ENCODE measurements around the gene NXPH4.

The NXPH4 gene

DNA sequence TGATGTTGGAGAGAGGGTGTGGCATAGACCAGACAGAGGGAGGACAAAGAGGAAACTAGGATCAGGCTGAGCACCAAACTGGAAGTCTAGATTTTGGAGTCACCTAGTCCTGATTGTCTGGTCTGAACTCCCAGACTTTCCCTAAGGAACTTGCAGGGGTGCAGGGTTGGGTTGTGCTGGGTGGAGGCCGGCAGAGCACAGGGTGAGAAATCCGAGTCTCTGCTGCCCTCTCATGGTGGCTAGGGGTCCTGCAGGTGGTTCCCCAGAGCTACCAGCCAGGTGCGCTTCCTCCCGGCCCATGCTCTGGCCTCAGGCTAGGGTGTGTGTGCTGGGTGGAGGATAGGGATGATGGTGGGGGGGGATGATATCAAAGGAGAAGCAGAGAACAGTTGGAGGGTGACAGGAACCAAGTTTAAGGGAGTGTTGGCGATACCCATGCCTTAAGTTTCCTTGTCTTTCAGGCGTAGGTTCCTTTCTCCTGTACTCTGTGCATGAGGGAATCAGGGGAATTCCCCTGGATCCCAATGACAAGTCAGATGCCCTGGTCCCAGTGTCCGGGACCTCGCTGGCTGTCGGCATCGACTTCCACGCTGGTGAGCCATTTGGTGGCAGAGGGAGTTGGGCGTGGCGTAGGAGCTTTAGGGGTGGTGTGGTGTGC is 33.5 kb upstream of the NXPH4 start:
- Histone ChIP-seq H3K27me3 (ENCODE audit: control insufficient read depth in 2 of 2, insufficient read depth in 2 of 2, low read length in 2 of 2) (no peaks in the 10 kb centered on the region), H3K27ac (ENCODE audit: low read depth in 2 of 2, low read length in 2 of 2) (no peak overlapping the region), H3K9me3 (ENCODE audit: control insufficient read depth in 2 of 2, low read length in 2 of 2) (no peaks in the 10 kb centered on the region), H3K4me3 (ENCODE audit: low read length in 2 of 2) (no peak overlapping the region), H3K4me1 (ENCODE audit: control insufficient read depth in 2 of 2, insufficient read depth in 2 of 2, low read length in 2 of 2) (no peaks in the 10 kb centered on the region), H3K36me3 (ENCODE audit: control insufficient read depth in 2 of 2, insufficient read depth in 2 of 2, low read length in 2 of 2) (peaks cover 76 to 81% of the 10 kb centered on the region in 2 donors), H3K9ac (ENCODE audit: low read depth in 1 of 2, low read length in 2 of 2) (no peak overlapping the region)

DNA sequence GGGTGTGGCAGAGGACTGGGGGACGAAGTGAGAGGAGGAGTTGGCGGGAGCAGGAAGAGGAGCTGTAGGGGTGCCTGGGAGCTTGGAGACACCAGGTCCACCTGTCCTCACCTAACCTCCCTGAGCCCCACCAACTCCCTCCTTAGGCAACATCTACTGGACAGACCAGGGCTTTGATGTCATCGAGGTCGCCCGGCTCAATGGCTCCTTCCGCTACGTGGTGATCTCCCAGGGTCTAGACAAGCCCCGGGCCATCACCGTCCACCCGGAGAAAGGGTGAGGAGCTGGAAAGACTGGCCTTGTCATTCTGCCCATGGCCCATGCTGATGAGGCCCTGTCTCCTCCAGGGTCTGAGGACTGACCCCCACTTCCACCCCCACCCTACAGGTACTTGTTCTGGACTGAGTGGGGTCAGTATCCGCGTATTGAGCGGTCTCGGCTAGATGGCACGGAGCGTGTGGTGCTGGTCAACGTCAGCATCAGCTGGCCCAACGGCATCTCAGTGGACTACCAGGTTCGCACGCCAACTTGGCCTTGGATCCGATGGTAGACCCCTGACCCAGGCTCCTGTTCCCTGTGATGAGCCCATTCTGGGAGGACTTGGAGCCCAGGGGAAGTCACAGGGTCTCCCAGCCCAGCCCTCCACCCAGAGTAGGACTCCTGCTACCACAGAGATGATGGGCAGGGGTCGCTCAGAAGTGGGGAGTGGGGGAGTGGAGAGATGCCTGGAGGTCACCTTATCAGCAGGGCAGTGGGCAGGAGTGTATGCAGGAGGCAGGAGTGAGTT is 32.5 kb upstream of the NXPH4 start:
- peaks cover 72 to 79% of the 10 kb centered on the region in 2 donors for H3K36me3 ChIP-seq (ENCODE audit: control insufficient read depth in 2 of 2, insufficient read depth in 2 of 2, low read length in 2 of 2)
- no peaks in the 10 kb centered on the region for H3K27me3 ChIP-seq (ENCODE audit: control insufficient read depth in 2 of 2, insufficient read depth in 2 of 2, low read length in 2 of 2)
- H3K9ac ChIP-seq (ENCODE audit: low read depth in 1 of 2, low read length in 2 of 2): no peak overlapping the region
- no peaks in the 10 kb centered on the region for H3K4me1 ChIP-seq (ENCODE audit: control insufficient read depth in 2 of 2, insufficient read depth in 2 of 2, low read length in 2 of 2)
- no peak overlapping the region for H3K4me3 ChIP-seq (ENCODE audit: low read length in 2 of 2)
- H3K27ac ChIP-seq (ENCODE audit: low read depth in 2 of 2, low read length in 2 of 2): no peak overlapping the region
- H3K9me3 ChIP-seq (ENCODE audit: control insufficient read depth in 2 of 2, low read length in 2 of 2): no peaks in the 10 kb centered on the region

DNA sequence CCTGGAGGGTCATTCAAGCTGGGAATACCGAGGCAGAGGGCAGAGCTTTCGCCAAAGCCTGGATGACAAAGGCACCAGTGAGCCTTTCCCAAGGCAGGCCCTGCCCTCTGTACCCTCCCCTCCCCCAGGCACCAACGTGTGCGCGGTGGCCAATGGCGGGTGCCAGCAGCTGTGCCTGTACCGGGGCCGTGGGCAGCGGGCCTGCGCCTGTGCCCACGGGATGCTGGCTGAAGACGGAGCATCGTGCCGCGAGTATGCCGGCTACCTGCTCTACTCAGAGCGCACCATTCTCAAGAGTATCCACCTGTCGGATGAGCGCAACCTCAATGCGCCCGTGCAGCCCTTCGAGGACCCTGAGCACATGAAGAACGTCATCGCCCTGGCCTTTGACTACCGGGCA is 31.2 kb upstream of the NXPH4 start:
- H3K27ac ChIP-seq (ENCODE audit: low read depth in 2 of 2, low read length in 2 of 2): no peak overlapping the region
- H3K36me3 ChIP-seq (ENCODE audit: control insufficient read depth in 2 of 2, insufficient read depth in 2 of 2, low read length in 2 of 2): peaks cover 70 to 78% of the 10 kb centered on the region in 2 donors
- no peaks in the 10 kb centered on the region for H3K9me3 ChIP-seq (ENCODE audit: control insufficient read depth in 2 of 2, low read length in 2 of 2)

DNA sequence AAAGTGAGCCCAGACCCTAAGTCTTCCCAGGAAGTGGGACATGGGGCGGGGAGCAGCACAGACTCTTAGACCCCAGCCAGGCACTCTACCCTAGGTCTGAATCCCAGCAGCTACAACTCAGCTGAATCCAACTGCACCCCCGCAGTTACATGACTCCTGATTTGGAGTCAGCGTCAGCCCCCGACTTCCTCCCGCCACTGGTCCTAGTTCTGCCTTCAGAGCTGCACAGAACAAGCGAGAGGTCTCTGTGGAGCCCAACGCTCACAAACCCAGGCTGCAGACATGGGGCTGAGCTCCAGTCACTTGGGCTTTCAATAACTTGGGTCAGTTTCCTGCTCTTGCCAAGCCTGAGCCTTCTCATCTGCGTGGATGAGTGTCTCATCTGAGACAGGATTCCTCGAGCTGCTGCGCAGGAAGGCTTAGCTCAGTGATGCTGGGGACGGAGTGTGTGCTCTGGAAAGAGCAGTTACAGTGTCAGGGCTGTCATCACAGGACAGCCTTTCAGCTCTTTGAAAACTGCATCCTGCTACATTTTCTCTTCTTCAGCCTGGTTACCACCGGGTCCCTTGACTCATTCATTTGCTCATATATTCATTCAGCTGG is 30.6 kb upstream of the NXPH4 start:
- Histone ChIP-seq H3K27me3 (ENCODE audit: control insufficient read depth in 2 of 2, insufficient read depth in 2 of 2, low read length in 2 of 2) (no peaks in the 10 kb centered on the region), H3K4me1 (ENCODE audit: control insufficient read depth in 2 of 2, insufficient read depth in 2 of 2, low read length in 2 of 2) (no peaks in the 10 kb centered on the region), H3K4me3 (ENCODE audit: low read length in 2 of 2) (no peak overlapping the region), H3K36me3 (ENCODE audit: control insufficient read depth in 2 of 2, insufficient read depth in 2 of 2, low read length in 2 of 2) (peaks cover 70 to 78% of the 10 kb centered on the region in 2 donors), H3K9ac (ENCODE audit: low read depth in 1 of 2, low read length in 2 of 2) (no peak overlapping the region), H3K9me3 (ENCODE audit: control insufficient read depth in 2 of 2, low read length in 2 of 2) (no peaks in the 10 kb centered on the region), H3K27ac (ENCODE audit: low read depth in 2 of 2, low read length in 2 of 2) (no peak overlapping the region)

More for the DNA sequence above, 31.2 kb upstream of the NXPH4 start:
- Histone ChIP-seq H3K4me1 (ENCODE audit: control insufficient read depth in 2 of 2, insufficient read depth in 2 of 2, low read length in 2 of 2) (no peaks in the 10 kb centered on the region), H3K27me3 (ENCODE audit: control insufficient read depth in 2 of 2, insufficient read depth in 2 of 2, low read length in 2 of 2) (no peaks in the 10 kb centered on the region), H3K9ac (ENCODE audit: low read depth in 1 of 2, low read length in 2 of 2) (no peak overlapping the region), H3K4me3 (ENCODE audit: low read length in 2 of 2) (no peak overlapping the region)

DNA sequence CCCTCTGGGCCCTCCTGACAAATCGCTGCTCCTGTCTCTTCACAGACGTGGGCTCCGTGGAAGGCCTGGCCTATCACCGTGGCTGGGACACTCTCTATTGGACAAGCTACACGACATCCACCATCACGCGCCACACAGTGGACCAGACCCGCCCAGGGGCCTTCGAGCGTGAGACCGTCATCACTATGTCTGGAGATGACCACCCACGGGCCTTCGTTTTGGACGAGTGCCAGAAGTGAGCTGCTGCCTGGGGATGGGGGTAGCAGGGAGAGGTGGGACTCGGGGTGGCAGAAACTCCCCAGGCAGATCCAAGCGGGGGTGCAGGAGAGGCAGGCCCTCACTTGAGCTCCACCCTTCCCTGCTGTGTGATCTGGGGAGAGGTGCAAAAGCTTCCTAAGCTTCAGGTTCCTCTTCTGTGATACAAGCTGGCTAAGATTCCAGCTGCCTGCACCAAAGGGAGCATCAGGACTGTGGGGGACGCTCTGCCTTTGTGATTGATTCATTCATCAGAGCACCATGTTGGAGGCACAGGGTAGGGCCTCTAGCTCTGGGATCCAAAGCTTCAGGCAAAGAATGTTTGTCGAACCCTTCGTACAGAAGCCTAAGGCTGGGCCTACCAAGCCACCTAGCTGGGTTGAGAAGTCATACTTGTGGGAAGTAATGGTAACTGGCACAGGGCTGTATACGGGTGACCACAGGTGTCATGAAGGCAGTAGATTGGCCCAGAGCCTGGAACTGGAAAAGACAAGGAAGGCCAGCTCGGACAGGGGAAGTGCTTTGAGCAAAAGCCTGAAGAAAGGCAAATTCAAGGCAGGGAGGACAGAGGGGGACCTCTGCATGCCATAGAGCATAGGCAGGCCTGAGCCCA is 29.1 kb upstream of the NXPH4 start:
- H3K36me3 ChIP-seq (ENCODE audit: control insufficient read depth in 2 of 2, insufficient read depth in 2 of 2, low read length in 2 of 2): peaks cover 74 to 84% of the 10 kb centered on the region in 2 donors

DNA sequence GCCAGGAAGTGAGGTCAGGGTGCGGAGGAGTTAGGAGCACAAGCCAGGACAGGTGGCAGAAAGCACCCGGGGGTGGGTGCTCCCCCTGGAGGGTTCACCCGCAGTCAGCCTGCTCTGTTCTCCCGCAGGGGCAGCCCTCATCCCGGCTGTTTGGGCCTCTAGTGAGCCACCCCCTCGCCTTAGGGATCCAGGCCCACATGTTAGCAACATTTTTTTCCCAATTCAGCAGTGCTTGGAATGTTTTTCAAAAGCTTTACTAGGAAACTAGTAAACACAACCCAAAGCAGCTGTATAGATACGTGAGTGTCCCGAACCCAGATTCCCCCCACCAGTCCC is 28.5 kb upstream of the NXPH4 start:
- peaks cover 80 to 89% of the 10 kb centered on the region in 2 donors for H3K36me3 ChIP-seq (ENCODE audit: control insufficient read depth in 2 of 2, insufficient read depth in 2 of 2, low read length in 2 of 2)
- H3K9me3 ChIP-seq (ENCODE audit: control insufficient read depth in 2 of 2, low read length in 2 of 2): no peaks in the 10 kb centered on the region
- H3K4me1 ChIP-seq (ENCODE audit: control insufficient read depth in 2 of 2, insufficient read depth in 2 of 2, low read length in 2 of 2): no peaks in the 10 kb centered on the region
- no peaks in the 10 kb centered on the region for H3K27me3 ChIP-seq (ENCODE audit: control insufficient read depth in 2 of 2, insufficient read depth in 2 of 2, low read length in 2 of 2)
- no peak overlapping the region for H3K4me3 ChIP-seq (ENCODE audit: low read length in 2 of 2)
- H3K27ac ChIP-seq (ENCODE audit: low read depth in 2 of 2, low read length in 2 of 2): no peak overlapping the region
- H3K9ac ChIP-seq (ENCODE audit: low read depth in 1 of 2, low read length in 2 of 2): no peak overlapping the region

More for the DNA sequence above, 29.1 kb upstream of the NXPH4 start:
- Histone ChIP-seq H3K4me1 (ENCODE audit: control insufficient read depth in 2 of 2, insufficient read depth in 2 of 2, low read length in 2 of 2) (no peaks in the 10 kb centered on the region), H3K4me3 (ENCODE audit: low read length in 2 of 2) (no peak overlapping the region), H3K27ac (ENCODE audit: low read depth in 2 of 2, low read length in 2 of 2) (no peak overlapping the region), H3K9me3 (ENCODE audit: control insufficient read depth in 2 of 2, low read length in 2 of 2) (no peaks in the 10 kb centered on the region), H3K9ac (ENCODE audit: low read depth in 1 of 2, low read length in 2 of 2) (no peak overlapping the region), H3K27me3 (ENCODE audit: control insufficient read depth in 2 of 2, insufficient read depth in 2 of 2, low read length in 2 of 2) (no peaks in the 10 kb centered on the region)

DNA sequence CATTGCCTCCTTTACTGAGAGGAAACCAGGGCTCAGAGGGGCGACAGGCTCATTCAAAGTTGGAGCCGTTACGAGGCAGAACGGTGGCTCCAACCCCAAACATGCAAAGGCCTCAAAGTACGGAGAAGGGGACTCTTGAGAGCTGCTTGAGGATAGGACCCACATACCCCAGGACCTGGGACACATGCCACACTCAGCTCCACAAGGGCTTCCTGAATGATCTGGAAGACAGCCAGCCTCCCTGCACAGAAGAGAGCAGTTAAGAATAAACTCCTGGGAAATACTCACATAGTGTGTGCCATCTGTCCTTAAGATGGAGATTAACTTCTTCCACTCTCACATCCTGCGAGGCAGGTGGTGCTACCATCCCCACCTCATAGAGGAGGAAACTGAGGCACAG is 26.6 kb upstream of the NXPH4 start:
- Histone ChIP-seq H3K9me3 (ENCODE audit: control insufficient read depth in 2 of 2, low read length in 2 of 2) (no peaks in the 10 kb centered on the region), H3K9ac (ENCODE audit: low read depth in 1 of 2, low read length in 2 of 2) (no peak overlapping the region), H3K4me3 (ENCODE audit: low read length in 2 of 2) (no peak overlapping the region), H3K4me1 (ENCODE audit: control insufficient read depth in 2 of 2, insufficient read depth in 2 of 2, low read length in 2 of 2) (no peaks in the 10 kb centered on the region), H3K27me3 (ENCODE audit: control insufficient read depth in 2 of 2, insufficient read depth in 2 of 2, low read length in 2 of 2) (no peaks in the 10 kb centered on the region), H3K27ac (ENCODE audit: low read depth in 2 of 2, low read length in 2 of 2) (no peak overlapping the region), H3K36me3 (ENCODE audit: control insufficient read depth in 2 of 2, insufficient read depth in 2 of 2, low read length in 2 of 2) (peaks cover 83 to 91% of the 10 kb centered on the region in 2 donors)

DNA sequence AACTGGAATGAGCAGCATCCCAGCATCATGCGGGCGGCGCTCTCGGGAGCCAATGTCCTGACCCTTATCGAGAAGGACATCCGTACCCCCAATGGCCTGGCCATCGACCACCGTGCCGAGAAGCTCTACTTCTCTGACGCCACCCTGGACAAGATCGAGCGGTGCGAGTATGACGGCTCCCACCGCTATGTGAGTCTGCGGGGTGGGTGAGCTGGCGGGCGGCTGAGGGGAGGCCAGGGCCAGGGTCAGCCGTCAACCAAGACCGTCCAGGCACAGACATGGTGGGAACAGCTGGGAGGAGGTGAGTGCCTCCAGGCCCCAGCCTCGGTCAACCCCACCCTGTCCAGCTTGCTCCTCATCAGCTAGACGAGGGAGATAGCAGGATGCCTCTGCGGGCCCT is 25.8 kb upstream of the NXPH4 start:
- peaks cover 82 to 91% of the 10 kb centered on the region in 2 donors for H3K36me3 ChIP-seq (ENCODE audit: control insufficient read depth in 2 of 2, insufficient read depth in 2 of 2, low read length in 2 of 2)
- no peaks in the 10 kb centered on the region for H3K4me1 ChIP-seq (ENCODE audit: control insufficient read depth in 2 of 2, insufficient read depth in 2 of 2, low read length in 2 of 2)
- H3K9me3 ChIP-seq (ENCODE audit: control insufficient read depth in 2 of 2, low read length in 2 of 2): no peaks in the 10 kb centered on the region
- no peaks in the 10 kb centered on the region for H3K27me3 ChIP-seq (ENCODE audit: control insufficient read depth in 2 of 2, insufficient read depth in 2 of 2, low read length in 2 of 2)
- no peak overlapping the region for H3K27ac ChIP-seq (ENCODE audit: low read depth in 2 of 2, low read length in 2 of 2)
- no peak overlapping the region for H3K9ac ChIP-seq (ENCODE audit: low read depth in 1 of 2, low read length in 2 of 2)
- H3K4me3 ChIP-seq (ENCODE audit: low read length in 2 of 2): no peak overlapping the region

DNA sequence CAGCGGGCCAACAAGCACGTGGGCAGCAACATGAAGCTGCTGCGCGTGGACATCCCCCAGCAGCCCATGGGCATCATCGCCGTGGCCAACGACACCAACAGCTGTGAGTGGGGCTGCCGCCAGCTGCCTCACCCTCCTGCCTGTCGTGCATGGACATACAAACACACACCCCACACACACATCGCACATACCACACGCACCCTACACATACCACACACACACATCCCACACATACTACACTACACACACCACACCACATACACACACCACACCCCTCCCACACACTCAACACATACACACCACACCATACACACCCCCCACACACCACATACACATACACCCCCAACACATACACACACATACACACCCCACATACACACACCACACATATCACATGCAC is 25.2 kb upstream of the NXPH4 start:
- Histone ChIP-seq H3K4me3 (ENCODE audit: low read length in 2 of 2) (no peak overlapping the region), H3K27me3 (ENCODE audit: control insufficient read depth in 2 of 2, insufficient read depth in 2 of 2, low read length in 2 of 2) (no peaks in the 10 kb centered on the region), H3K9ac (ENCODE audit: low read depth in 1 of 2, low read length in 2 of 2) (no peak overlapping the region), H3K9me3 (ENCODE audit: control insufficient read depth in 2 of 2, low read length in 2 of 2) (no peaks in the 10 kb centered on the region), H3K27ac (ENCODE audit: low read depth in 2 of 2, low read length in 2 of 2) (no peak overlapping the region), H3K4me1 (ENCODE audit: control insufficient read depth in 2 of 2, insufficient read depth in 2 of 2, low read length in 2 of 2) (no peaks in the 10 kb centered on the region), H3K36me3 (ENCODE audit: control insufficient read depth in 2 of 2, insufficient read depth in 2 of 2, low read length in 2 of 2) (peaks cover 82 to 91% of the 10 kb centered on the region in 2 donors)
